HCEC 1CT (cell line): Measurements from ENCODE around the gene MGA.
A peak's percentile ranks its signal among the peaks of the same experiment; 100 is the strongest.
"Not testable (repeated sequence)": the region's sequence is repeated elsewhere in the genome, so short reads cannot be mapped to it uniquely, and the experiment has no call there.

Experiments used
- DNase-seq: peaks from one replicate; pipeline ENCODE4 v3.0.0-alpha.2; 2017

Gene MGA

DNA sequence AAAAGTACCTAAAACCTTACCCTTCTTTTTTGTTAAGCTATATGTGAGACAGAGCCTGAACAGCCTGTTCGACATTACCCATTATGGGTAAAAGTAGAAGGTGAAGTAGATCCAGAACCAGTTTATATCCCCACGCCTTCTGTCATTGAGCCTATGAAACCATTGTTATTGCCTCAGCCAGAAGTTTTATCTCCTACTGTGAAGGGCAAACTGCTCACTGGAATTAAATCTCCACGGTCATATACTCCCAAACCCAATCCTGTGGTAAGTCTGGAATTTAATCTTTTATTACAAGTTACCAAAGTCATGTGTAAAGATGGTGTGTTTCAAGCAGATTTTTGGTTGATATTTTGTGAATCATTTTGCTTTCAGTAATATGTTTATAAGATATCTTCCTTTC is 66.9 kb downstream of the MGA start:
- no peak for DNase-seq

DNA sequence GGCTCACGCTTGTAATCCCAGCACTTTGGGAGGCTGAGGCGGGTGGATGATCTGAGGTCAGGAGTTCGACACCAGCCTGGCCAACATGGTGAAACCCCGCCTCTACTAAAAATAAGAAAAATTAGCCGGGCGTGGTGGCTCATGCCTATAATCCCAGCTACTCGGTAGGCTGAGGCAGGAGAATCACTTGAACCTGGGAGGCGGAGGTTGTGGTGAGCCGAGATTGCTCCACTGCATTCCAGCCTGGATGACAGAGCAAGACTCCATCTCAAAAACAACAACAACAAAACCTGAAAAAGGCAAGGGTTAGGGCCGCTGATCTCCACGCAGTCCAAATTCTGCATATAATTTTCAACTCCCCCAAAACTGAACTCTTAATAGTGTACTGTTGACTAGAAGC is 67.9 kb downstream of the MGA start:
- DNase-seq = not testable (repeated sequence)

DNA sequence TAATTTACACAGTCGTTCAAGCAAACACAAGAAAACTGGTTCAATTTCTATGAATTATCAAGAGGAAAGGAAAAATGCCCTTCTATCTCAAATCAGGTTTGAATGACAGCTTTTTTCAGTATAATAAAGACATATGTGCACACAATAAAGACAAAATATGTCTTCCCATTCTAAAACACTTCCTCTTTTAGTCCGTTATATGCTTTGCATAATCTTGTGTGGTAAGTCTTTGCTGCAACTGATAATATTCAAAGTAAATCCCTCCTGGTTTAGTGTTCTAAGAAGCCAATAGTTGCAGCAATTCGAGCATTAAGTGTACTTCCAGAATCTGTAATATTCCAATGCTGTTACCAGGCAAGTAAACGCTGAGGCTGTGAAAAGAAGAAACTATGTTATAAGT is 70.3 kb downstream of the MGA start:
- no peak for DNase-seq

DNA sequence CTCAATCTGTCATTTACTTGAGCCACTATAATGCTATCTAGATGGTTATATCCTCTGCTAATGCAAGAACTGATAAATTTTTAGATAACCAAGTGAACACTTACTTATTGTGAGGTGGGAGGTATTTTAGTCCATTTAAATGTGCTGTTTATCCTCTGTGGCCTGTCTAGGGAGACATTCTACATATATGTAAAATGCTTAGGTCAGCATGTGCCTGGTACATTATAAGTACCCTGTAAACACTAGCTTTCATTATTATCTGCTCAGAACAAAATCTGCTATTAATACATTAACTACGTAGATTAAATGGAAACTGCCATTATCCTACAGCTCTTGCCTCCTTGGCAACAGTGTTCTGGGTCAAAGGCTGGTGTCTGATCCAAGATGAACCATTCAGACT is 72.3 kb downstream of the MGA start:
- no peak for DNase-seq

DNA sequence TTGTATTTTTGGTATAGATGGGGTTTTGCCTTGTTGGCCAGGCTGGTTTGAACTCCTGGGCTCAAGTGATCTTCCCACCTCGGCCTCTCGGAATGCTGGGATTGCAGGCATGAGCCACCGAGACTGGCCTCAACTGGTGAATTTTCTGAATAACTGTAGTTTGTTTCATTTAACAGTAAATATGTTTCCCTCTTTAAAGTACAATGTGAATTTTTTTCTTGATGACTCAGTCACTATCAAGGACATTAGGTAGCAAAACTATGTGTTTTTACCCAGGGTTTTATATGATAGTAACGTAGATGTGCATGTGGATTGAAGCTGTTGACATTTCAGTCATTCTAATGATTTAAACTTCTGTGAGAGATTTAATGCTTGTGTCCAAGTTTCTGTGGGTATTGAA is 73.9 kb downstream of the MGA start:
- DNase-seq = no peak

DNA sequence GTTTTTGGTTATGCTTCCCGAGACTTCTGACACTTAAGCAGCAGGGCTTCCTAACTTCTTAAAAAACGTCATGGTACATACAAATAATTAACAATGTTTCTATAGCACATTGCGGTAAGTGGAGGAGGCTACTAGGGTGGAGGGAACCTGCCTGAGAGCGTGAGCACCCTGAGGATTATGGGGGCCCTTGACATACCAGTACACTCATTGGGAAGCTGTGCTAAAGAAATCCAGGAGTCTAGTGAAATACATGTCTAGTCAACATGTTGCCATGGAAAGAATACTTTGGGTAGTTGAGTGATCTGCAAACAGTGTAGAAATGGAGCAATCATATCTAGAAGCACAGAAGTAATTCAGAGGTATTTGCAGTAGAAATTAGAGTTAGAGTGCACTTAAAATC is 74.8 kb downstream of the MGA start:
- DNase-seq = no peak

DNA sequence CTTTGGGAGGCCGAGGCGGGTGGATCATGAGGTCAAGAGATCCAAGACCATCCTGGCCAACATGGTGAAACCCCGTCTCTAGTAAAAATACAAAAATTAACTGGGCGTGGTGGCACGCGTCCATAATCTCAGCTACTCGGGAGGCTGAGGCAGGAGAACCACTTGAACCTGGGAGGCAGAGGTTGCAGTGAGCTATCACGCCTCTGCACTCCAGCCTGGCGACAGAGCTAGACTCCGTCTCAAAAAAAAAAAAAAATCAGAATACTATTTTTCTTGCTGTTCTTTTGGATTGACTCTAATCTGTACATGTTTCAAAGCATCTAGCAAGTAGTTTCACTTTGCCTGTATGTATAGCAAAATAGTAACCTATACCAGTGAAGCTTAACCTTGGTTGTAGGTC is 75.3 kb downstream of the MGA start:
- not testable (repeated sequence) for DNase-seq

DNA sequence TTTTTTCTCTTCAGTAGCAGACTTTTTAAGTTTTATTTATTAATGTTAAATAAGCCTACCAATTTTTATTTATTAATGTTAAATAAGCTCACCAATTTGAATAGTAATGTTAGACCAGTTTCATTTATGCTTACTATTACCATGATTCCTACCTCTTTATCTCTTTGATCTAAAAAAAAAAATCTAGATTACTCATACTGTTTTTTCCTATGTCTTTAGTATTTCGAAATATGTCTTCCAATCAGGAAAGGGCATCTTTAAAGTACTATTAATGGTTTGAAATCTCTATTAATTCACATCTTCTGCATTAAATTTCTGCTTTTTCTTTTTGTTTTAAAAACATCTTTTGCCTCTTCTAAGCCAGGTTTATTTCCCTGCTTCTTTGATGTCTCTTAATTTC is 86.6 kb downstream of the MGA start:
- DNase-seq = peak; percentile 42

DNA sequence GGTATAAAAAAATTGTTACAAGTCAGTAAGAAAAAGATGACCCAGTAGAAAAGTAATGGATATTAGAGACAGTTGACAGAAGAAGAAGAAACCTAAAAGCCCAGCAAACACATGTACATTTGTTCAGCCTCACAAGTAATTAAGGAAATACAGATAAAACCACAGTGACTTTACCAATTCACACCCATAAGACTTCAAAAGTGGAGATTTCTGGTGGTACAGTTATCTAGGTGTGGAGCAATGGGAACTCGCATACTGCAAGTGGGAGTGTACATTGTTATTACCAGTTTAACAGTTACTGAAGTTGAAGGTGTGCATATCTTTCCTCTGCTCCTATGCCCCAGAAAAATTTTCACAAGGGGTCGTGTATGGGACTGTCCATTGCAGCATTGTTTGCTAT is 96.0 kb downstream of the MGA start:
- DNase-seq = no peak

DNA sequence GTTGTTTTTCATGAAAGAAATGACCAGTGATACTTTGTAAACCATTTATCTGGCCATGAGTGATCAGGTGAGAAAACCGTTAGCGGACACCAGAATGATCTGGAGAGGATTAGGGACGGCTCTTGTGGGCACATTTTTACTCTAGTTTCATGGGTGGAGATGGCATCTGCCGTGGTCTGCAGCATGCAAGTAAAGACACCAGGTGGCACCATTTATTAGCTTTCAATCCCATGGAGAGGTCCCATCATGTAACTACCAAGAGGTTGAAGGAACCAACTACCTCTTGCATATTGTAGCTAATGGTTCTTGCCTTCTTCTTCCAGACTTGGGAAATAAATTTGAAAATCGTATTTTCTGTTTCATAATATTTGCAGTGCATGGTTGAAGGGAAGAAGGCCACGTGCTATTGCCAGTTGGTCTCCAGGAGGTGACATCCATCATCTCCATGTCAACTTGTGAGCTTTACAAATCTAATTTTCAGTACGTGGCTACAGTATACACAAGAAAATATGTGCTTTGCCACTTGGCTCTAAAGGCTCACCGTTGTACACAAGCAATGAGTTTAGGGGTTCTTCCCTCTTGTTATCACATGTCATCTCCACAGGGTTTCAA is 112.6 kb downstream of the MGA start:
- peak; percentile 68 for DNase-seq

DNA sequence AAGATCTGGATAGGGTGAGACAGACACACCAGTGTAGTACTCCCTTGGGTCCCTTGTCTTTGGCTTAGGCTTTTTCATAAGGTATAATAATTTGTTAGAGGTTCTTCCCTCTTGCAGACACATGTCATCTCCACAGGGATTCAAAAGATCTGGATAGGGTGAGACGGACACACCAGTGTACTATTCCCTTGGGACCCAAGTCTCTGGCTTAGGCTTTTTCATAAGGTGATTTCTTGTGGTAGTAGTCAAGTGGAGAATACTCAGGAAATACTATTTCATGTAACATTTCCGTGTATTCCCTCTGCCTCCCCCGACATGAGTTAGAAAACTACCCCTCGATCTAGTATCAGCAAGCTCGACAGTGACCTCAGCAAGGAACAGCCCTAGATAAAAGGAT is 113.1 kb downstream of the MGA start:
- no peak for DNase-seq

DNA sequence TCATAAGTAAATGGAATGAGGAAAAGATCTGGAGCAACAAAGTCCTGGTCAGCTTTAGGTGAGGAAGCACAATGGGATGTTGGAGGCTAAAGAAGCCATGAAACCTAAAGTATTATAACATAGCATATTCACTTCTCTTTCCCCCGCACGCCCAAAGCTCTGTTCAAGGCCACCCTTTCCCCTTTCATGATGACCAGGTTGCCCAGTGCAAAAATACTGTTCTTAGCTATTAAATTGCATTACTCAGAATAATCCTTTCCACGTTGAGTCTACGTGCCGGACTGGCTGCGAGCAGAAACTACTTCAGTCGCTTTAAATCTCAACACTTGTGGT is 113.5 kb downstream of the MGA start:
- no peak for DNase-seq

DNA sequence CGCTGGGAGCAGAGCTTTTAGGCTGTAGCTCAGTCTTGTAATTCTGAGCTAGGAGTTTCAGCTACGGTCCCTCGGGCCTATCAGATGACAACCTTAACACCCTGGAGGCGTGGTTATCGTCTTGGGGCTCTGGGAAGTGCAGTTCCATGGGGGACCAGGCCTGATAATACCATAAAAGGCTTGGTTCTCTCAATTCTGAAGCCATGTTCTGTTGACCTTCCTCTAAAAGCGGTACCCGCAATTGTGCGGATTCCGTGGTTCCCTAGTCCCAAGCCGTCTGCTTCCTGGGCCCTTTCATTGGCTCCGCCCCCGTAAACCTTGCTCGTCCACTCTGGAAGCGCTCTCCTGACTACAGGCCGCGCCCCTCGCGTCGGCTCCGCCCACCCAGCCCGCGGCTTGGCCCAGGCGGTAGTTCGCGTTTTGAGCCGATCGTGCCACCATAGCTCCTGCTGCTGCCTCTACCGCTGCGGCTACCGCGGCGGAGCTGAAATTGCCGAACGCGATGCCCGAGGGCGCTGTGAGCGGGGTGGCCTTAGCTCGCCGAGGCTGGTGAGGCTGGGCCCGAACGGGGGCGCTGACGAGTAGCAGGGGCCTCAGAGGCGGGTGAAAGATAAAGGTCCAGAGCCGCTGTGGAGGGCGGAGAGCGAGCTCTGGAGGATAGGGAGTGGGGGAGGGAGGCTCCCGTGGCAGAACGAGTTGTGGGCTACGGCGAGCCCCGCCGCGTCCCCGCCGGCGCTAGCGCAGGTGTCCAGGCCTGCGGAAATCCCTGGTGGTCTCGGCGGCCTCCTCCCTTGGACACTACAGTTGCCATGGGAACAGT is 114.1 kb downstream of the MGA start, which contains the start of gene MAPKBP1:
TSS of gene MAPKBP1 (plus strand) at position 423 of the 820 bp plus-strand sequence. CDS start 792 bp downstream, outside the sequence.
- DNase-seq = peak; percentile 99

DNA sequence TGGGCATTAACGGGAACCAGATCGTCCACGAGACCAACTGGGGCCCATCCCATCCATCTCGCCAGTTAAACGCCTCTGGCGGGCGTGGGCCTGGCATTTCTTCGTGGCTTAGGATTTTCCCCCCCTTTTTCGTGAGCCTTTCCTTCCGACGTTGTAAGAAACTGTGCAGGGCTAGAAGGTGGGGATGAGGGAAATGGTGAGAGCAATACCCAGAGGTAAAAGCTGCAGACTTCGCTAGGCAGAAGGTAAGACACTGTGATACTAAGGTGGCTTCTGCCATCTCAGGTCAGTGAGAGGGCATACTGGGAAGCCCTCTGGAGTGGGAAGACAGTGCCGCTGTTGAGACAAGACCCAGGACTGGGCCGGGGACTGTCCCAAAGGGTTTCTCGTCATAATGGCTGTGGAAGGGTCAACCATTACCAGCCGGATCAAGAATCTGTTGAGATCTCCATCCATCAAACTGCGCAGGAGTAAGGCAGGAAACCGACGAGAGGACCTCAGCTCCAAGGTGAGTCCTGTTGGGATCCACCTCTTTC is 114.7 kb downstream of the MGA start:
- peak; percentile 34 for DNase-seq

DNA sequence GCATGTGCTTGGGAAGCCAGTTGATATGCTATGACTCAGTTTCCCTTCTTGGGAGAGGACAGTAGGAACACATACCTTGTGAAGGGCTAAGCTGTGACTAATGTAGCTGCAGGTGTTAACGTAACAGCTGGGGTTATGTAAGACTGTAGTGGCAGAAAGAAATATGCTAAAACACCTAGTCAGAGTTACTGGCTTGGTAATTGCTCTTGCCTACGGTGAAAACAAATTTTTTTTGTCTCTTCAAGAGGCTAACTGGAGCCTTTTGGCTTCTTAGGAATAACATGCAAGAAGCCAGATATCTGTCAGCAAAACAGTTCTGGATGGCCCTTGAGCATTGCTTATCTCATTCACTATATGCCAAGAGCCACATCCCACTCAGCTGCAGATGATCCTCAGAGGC is 115.4 kb downstream of the MGA start:
- DNase-seq = no peak

DNA sequence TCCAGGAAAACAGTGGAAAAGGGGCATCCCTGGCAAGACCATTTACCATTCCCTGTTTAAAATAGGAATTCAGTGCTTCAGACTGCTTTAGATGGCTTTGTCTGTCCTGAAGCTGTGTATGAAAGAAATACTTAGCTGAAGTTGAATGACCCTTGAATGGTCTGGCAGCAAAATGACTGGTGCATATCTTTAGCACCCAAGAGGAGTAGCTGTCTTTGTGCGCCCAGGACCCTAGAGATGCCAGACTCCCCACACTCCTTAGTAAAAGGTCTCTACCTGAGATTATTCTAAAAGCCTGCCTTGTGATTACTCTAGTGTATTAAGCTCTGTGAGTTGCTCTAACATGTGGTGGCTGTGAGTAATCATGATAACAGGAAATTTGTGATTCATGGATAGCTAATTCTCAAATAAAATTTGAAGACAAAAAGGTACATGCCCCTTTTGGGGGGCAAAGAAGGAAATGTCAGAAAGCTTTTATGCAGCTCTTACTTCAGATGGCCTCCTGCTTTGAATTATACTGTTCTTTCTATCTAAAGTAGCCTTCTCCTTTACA is 117.3 kb downstream of the MGA start:
- peak; percentile 65 for DNase-seq

DNA sequence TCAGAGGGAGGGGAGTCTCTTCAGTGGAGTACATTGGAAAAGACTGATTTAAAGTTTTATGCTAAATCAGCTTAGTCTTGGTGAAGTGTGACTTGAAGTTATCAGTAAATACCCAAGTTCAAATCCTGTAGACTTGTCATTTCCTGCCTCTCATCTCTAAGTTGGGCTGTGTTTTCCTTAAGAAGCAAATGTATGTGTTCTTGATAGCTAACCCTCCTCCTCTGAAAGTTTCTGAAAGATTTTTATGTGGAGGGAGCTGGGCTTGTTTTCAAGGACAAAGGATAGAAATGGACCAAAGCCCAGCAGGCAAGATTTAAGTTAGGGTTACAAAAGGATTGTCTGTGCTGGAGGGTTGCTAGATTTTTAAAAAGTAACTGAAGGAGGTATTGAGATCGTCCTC is 118.3 kb downstream of the MGA start:
- no peak for DNase-seq

DNA sequence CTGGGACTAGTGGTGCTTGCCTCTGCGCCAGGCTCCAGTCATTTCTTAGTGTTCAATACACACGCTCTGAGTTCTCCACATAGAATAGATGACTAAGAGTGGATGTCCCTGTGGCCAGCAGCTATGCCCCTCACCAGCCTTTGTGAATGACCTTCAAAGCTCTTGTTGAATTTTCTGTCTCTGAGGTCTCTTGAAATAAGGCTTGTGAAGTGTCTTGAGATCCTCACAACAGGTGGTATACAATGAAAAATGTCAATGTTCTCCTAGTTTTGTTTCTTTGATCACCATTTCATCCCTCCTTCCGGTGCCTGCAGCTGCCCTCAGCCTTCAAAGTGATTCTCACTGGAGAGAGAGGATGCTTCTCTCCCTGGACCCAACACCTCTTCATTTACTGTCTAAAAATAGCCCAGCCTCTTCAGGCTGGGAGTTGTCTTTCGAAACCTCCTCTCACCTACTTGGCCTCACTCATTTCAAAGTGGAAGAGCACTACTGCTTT is 119.5 kb downstream of the MGA start:
- DNase-seq = no peak

DNA sequence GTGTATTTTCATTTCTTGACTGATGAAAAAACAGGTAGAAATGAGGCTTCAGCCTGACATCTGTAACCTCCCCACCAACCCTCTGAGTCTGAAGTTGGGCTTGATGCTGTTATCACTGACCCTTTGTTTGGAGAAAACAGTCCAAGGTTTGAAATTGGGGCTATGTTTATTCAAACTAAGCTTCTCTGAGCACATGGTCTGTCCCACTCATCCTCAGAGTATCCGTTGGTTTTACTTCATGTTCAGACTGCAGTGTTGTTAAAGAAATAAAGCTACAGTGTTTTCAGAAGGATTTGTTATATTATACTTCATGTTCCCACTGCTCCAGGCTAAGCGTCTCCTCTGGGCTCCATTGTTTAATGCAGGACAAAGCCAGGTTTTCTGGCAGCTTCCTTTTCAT is 120.1 kb downstream of the MGA start:
- no peak for DNase-seq

DNA sequence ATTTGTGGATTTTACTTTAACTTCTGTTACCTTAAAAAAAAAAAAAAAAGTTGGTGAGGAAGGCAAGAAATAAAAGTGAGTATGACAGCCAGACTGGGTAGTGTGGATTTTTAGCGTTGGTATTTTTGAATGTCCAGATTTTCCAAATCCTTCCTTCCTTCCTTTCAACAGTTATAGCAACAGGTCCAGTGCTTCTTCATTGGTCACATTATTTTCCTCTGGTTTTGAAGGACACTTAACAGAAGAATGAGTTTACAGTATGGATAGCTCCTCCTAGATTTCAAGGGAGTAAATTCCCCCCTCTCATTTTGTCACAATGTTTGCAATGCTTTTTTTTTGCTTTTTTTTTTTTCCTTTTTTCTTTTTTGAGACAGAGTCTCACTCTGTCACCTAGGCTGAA is 120.5 kb downstream of the MGA start:
- no peak for DNase-seq

DNA sequence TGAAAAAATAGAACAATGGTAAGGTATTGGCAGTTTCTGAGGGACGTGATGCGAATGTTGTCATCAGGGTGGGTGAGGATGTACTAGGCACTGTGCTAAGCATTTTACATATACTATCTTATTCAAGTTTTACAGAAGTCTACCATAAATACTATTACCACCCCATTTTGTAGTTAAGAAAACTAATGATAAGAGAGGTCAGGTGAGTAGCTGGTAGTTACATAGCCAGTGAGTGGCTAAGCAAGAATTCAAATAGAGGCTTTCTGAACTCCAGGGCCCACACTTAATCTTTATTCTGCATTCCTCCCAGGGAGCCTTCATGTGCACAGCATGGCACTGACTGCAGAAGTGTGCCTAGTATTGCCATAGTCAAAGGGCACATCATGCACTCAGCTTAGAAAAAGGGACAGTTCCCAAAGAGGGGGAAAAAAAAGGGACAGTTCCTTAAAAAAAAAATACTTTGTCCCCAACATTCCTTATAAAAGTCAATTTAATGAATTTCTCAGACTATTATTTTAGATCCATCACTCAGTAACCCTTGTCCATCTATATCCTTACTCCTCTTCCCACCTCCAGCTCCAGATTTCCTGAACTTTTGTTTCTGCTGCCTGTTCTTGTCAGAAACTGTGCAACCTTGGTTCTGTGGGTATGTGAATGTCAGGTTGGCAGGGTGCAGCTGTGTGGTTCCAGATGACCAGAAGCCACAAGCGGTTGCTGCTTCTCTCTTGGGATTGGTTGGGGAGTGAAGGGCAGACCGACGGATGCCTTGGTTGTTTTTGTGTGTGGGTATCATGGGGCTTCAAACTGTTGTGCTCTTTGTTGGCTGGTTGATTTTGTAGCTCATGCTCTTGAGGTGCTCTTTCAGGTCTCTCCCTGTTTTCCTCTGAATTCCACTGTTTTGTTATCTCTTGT is 122.4 kb downstream of the MGA start:
- no peak for DNase-seq

DNA sequence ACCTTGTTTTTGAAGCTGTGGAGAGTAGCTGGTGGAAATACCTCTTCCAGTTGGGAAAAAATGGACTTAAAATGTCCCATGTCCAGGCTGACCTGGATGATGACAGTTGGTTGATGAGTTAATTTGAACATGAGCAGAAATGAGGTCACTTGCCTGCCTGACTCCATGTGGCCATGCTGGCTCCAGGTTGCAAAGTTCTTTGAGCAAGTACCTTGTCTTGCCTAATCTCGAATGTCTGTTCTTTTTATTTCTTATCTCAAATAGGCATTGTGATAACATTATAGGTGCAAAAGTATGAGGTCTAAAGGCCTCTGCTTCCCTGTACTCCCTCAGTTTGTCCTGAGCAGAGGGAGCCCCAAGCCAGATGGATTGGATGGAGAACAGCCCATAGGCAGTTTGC is 123.1 kb downstream of the MGA start:
- no peak for DNase-seq

DNA sequence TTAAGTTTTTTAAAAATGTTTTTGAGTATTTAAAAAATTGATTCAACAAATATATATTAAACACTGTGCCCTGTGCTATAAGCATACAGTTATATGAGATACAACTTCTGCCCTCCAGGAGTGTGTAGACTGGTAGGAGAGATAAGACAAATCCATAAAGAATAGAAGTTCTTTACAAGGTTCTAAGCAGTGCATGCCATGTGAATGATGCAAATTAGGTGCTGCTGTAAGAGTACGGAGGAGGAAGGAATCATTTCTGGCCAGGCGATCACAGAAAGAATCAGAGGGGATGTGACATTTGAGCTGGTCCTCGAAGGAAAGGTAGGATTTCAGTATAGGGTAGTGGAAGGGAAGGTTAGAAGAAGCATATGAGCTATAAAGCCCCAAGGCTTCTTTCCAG is 128.1 kb downstream of the MGA start:
- DNase-seq = no peak
